ENCODE measurements around the gene PTCHD1.

The PTCHD1 gene

DNA sequence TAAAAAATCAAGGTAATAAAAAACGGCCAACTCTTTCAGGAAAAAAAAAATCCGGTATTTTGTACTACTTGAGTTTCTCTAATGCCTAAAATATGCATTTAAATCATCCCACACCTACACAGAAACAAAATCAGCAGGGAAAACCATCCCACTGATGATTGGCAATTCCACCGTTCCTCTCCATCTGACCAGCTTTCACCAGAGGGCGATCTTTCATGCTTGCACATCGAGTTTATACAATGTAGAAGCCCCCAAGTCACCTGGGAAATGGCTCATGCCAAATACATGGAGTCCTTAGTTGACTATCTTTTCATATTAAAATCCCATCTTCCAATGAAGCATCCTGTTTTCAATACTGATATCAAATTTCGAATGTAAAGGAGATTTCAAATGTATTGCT, 69.2 kb downstream of the PTCHD1 start:
- DNase-seq (ENCODE audit: low spot score) = no peak
- in situ Hi-C loops (cut with MboI; ENCODE audit: low sequenced_read_pairs, unreplicated experiment) = no loop called here
- TF ChIP-seq, protein P1, sequence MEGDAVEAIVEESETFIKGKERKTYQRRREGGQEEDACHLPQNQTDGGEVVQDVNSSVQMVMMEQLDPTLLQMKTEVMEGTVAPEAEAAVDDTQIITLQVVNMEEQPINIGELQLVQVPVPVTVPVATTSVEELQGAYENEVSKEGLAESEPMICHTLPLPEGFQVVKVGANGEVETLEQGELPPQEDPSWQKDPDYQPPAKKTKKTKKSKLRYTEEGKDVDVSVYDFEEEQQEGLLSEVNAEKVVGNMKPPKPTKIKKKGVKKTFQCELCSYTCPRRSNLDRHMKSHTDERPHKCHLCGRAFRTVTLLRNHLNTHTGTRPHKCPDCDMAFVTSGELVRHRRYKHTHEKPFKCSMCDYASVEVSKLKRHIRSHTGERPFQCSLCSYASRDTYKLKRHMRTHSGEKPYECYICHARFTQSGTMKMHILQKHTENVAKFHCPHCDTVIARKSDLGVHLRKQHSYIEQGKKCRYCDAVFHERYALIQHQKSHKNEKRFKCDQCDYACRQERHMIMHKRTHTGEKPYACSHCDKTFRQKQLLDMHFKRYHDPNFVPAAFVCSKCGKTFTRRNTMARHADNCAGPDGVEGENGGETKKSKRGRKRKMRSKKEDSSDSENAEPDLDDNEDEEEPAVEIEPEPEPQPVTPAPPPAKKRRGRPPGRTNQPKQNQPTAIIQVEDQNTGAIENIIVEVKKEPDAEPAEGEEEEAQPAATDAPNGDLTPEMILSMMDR (IDR thresholded peaks at IDR 0.05; ENCODE audit: borderline replicate concordance, control extremely low read depth, extremely low read depth, insufficient read depth, missing control alignments) = no peak

DNA sequence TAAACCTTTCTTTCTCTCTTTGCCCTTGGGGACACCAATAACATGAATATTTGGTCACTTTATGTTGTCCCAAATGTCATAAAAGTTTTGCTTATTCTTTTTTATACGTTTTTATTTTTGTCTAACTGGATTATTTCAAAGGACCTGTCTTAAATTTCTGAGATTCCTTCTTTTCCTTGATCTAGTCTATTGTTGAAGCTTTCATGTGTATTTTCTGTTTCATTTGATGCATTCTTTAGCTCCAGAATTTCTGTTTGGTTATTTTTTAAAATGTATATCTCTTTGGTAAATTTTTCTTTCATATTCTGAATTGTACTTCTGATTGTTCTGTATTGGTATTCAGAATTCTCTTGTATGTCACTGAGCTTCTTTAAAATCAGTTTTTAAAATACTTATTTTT, 88.3 kb downstream of the PTCHD1 start:
- in situ Hi-C loops (cut with MboI; ENCODE audit: low sequenced_read_pairs, unreplicated experiment) = no loop called here
- DNase-seq (ENCODE audit: low spot score) = no peak
- TF ChIP-seq, protein P1 (IDR thresholded peaks at IDR 0.05; ENCODE audit: borderline replicate concordance, control extremely low read depth, extremely low read depth, insufficient read depth, missing control alignments) = no peak

DNA sequence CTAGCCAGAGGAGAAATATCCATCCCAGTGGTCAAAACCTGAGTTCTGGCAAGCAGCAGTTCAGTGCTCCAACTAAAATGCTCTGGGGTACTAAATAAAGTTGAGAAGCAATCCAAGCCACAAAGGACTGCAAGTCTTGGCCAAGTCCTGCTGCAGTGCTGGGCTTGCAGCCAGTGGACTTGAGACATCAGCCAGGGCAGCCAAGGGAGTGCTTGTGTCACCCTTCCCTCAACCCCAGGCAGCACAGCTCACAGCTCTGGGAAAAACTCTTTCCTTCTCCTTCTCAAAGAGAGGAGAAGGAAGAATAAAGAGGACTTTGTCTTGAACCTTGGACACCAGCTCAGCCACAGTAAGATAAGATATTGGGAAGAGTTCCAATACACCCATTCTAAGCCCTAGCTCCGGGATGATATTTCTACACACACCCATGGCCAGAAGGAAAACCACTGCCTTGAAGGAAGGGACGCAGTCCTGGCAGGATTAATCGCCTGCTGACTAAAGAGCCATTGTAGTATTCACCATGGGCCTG, 99.8 kb downstream of the PTCHD1 start:
- TF ChIP-seq, protein P1 (IDR thresholded peaks at IDR 0.05; ENCODE audit: borderline replicate concordance, control extremely low read depth, extremely low read depth, insufficient read depth, missing control alignments) = no peak
- DNase-seq (ENCODE audit: low spot score) = no peak
- in situ Hi-C loops (cut with MboI; ENCODE audit: low sequenced_read_pairs, unreplicated experiment) = no loop called here

DNA sequence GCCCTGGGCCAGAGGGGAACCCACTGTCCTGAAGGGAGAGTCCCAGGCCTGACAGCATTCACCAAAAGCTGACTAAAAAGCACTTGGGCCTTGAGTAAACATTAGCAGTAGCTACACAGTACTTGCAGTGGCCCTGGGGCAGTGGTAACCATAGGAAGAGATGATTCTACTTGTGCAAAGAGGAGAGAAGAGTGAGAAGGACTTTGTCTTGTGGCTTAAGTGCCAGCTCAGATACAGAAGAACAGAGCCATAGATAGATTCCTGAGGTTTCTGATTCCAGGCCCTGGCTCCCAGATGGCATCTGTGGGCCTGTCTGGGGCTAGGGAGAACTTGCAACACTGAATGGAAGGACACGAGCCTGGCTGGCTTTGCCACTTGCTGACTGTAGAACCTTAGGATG, 100.5 kb downstream of the PTCHD1 start:
- in situ Hi-C loops (cut with MboI; ENCODE audit: low sequenced_read_pairs, unreplicated experiment) = no loop called here
- no peak for DNase-seq (ENCODE audit: low spot score)
- TF ChIP-seq, protein P1 (IDR thresholded peaks at IDR 0.05; ENCODE audit: borderline replicate concordance, control extremely low read depth, extremely low read depth, insufficient read depth, missing control alignments) = no peak

DNA sequence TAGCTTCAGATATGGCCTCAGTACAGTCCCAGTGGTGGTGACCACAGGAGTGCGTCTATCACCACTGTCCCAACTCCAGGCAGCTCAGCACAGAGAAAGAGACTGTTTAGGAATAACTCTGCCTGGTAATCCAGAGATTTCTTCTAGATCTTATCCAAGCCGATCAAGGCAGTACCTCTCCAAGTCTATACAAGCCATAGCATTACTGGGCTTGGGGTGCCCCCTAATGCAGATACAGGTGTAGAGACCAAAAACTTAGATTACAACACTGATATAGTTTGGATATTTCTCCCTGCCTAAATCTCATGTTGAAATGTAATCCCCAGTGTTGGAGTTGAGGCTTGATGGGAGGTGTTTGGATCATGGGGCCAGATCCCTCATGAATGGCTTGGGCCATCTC, 100.9 kb downstream of the PTCHD1 start:
- in situ Hi-C loops (cut with MboI; ENCODE audit: low sequenced_read_pairs, unreplicated experiment) = no loop called here
- no peak for DNase-seq (ENCODE audit: low spot score)
- TF ChIP-seq, protein P1 (IDR thresholded peaks at IDR 0.05; ENCODE audit: borderline replicate concordance, control extremely low read depth, extremely low read depth, insufficient read depth, missing control alignments) = no peak

DNA sequence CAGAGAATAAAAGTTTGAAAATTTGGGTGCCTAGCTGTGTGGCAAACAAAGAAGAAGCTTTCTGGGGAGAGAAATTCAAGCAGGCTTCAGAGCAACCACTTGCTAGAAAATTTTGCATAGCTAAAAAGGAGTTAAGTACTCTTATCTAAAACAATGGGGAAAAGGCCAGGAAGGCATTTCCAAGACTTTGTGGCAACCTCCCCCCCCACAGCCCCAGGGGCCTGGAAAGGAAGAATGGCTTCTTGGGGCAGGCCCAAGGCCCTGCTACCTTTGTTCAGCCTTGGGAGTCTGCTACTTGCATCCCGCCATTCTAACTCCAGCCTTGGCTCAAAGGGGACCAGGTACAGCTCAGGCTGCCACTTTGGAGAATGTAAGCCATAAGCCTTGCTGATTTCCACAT, 102.2 kb downstream of the PTCHD1 start:
- TF ChIP-seq, protein P1 (IDR thresholded peaks at IDR 0.05; ENCODE audit: borderline replicate concordance, control extremely low read depth, extremely low read depth, insufficient read depth, missing control alignments) = no peak
- in situ Hi-C loops (cut with MboI; ENCODE audit: low sequenced_read_pairs, unreplicated experiment) = no loop called here
- DNase-seq (ENCODE audit: low spot score) = no peak

DNA sequence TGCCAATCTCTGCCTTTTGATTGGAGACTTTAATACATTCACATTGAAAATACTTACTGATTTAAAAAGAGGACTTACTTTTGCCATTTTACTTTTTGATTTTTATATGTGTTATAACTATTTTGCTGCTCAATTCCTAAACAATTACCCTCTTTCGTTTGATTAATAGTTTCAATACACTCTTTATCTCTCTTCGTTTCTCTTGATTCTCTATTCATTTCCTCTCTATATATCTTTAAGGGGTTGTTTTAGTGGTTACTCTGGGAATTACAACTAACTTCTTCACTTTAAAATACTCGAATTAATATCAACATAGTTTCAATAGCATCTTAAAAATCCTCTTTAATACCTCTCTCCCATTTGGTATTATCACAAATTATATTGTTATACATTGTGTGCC, 116.6 kb downstream of the PTCHD1 start:
- in situ Hi-C loops (cut with MboI; ENCODE audit: low sequenced_read_pairs, unreplicated experiment) = no loop called here
- DNase-seq (ENCODE audit: low spot score) = no peak
- TF ChIP-seq, protein P1 (IDR thresholded peaks at IDR 0.05; ENCODE audit: borderline replicate concordance, control extremely low read depth, extremely low read depth, insufficient read depth, missing control alignments) = no peak

All from GM13976 (cell line).